Caco-2 (cell line): ENCODE data around the gene CFAP20. TPM values are rescaled to one million over a fixed set of nuclear protein-coding genes. Genes with fewer than 3 reads are reported as not detected.

Experiments used
- BruUV-seq: library from RNA; stranded (reverse); fragments of 400-500 nt; replicated peaks from 2 replicates; lab custom pipeline; 2021; lab: Mats Ljungman, UMichigan
- CTCF ChIA-PET: fragments of 300-600 bp; sonication (Branson Sonifier 250); formaldehyde crosslinking; loops from one replicate; lab custom pipeline; 2022; ENCODE audit warnings: antibody characterized with exemption; lab: Charles Lee
- POLR2A ChIA-PET: fragments of 300-600 bp; sonication (Branson Sonifier 250); formaldehyde crosslinking; loops from one replicate; lab custom pipeline; 2022; ENCODE audit warnings: antibody characterized with exemption; lab: Charles Lee
- DNase-seq, 2 experiments: peaks; one replicate each; pipeline versions ENCODE4 v3.0.0 to v3.0.0-alpha.2; 2020 to 2022
- H3K27me3 ChIP-seq: replicated peaks from 2 replicates; pipeline ENCODE4 v1.6.0; 2011; ENCODE audit warnings: low read length; ENCODE audit not compliant: control insufficient read depth, insufficient read depth
- H3K36me3 ChIP-seq: 2 replicates; pipeline ENCODE4 v1.5.1; 2011; ENCODE audit warnings: low read length; ENCODE audit not compliant: control insufficient read depth, insufficient read depth
- H3K4me1 ChIP-seq: fragments of 250-450 bp; sonication (Bioruptor Pico); 2 replicates; pipeline ENCODE4 v1.5.1; 2020; ENCODE audit warnings: mild to moderate bottlenecking
- H3K4me3 ChIP-seq: 2 replicates; pipeline ENCODE4 v1.5.1; 2011; ENCODE audit warnings: low read depth, mild to moderate bottlenecking, control low read depth, low read length
- H3K9me3 ChIP-seq: fragments of 250-450 bp; sonication (Bioruptor Pico); 2 replicates; pipeline ENCODE4 v1.5.1; 2020; ENCODE audit warnings: mild to moderate bottlenecking, moderate library complexity
- H3K27ac Mint-ChIP-seq: one replicate; pipeline ENCODE4 v1.8.0; 2022; ENCODE audit warnings: mixed read lengths; ENCODE audit not compliant: unreplicated experiment
- H3K27me3 Mint-ChIP-seq: one replicate; pipeline ENCODE4 v1.8.0; 2022; ENCODE audit warnings: mixed read lengths; ENCODE audit not compliant: insufficient read depth, unreplicated experiment
- H3K36me3 Mint-ChIP-seq: one replicate; pipeline ENCODE4 v1.8.0; 2022; ENCODE audit warnings: mild to moderate bottlenecking, mixed read lengths; ENCODE audit not compliant: insufficient read depth, unreplicated experiment
- H3K4me1 Mint-ChIP-seq: one replicate; pipeline ENCODE4 v1.8.0; 2022; ENCODE audit warnings: low read depth, mixed read lengths; ENCODE audit not compliant: unreplicated experiment
- H3K4me3 Mint-ChIP-seq: one replicate; pipeline ENCODE4 v1.8.0; 2022; ENCODE audit warnings: mild to moderate bottlenecking, moderate library complexity, mixed read lengths; ENCODE audit not compliant: unreplicated experiment
- H3K9me3 Mint-ChIP-seq: one replicate; pipeline ENCODE4 v1.8.0; 2022; ENCODE audit warnings: mixed read lengths; ENCODE audit not compliant: unreplicated experiment
- CTCF ChIP-seq, 2 experiments: fragments of 200-600 bp in 1 of 2; IDR thresholded peaks; 1 replicate in 1 of 2; 2 replicates in 1 of 2; pipeline versions ENCODE4 v1.5.1 to v1.8.0; 2011 to 2022; ENCODE audit warnings: antibody characterized with exemption in 1 of 2, control low read depth in 1 of 2, inconsistent platforms in 1 of 2, low read depth in 1 of 2, low read length in 1 of 2, mild to moderate bottlenecking in 1 of 2, moderate library complexity in 1 of 2; ENCODE audit not compliant: insufficient read depth in 1 of 2, severe bottlenecking in 1 of 2, unreplicated experiment in 1 of 2
- intact Hi-C: fragments of 100-400 bp; cut with micrococcal nuclease; formaldehyde crosslinking; loops from one replicate; pipeline ENCODE4 v1.10.0; 2022; ENCODE audit not compliant: unreplicated experiment
- total RNA-seq: library from RNA; stranded (reverse); gene quantifications from 2 replicates; pipeline ENCODE4 v1.2.3, GENCODE V29; 2022

Gene CFAP20
- total RNA-seq, 1 experiment from 2014 or later = 73.2 TPM

- no peaks in the 10 kb centered on the region for H3K27me3 ChIP-seq
- no peak overlapping the region for H3K27ac Mint-ChIP-seq
- BruUV-seq = no TSS peak
- H3K4me1 Mint-ChIP-seq = no peaks in the 10 kb centered on the region
- no peak overlapping the region for H3K4me3 Mint-ChIP-seq
- H3K27me3 Mint-ChIP-seq = no peaks in the 10 kb centered on the region
- no peak for TF ChIP-seq CTCF (IDR thresholded peaks at IDR 0.05; ENCODE audit: insufficient read depth in 1 of 2, low read depth in 1 of 2, low read length in 1 of 2, severe bottlenecking in 1 of 2, unreplicated experiment in 1 of 2)
- no peaks in the 10 kb centered on the region for H3K9me3 Mint-ChIP-seq
- intact Hi-C loops = no loop called here
- CTCF ChIA-PET = no interaction called here
- DNase-seq = no peak
- H3K4me3 ChIP-seq = no peak overlapping the region
- no peaks in the 10 kb centered on the region for H3K36me3 ChIP-seq
- POLR2A ChIA-PET = no interaction called here
- H3K9me3 ChIP-seq = no peaks in the 10 kb centered on the region
- peaks cover 17% of the 10 kb centered on the region for H3K36me3 Mint-ChIP-seq
- peaks cover 11% of the 10 kb centered on the region for H3K4me1 ChIP-seq
Measured at GRCh38 chr16:58155839-58156238, 26.7 kb upstream of the CFAP20 start.

- Histone ChIP-seq H3K27me3 (no peaks in the 10 kb centered on the region), H3K4me3 (no peak overlapping the region), H3K9me3 (no peaks in the 10 kb centered on the region), H3K36me3 (no peaks in the 10 kb centered on the region), H3K4me1 (peaks cover 11% of the 10 kb centered on the region)
- Mint-ChIP-seq H3K4me3 (no peak overlapping the region), H3K36me3 (peaks cover 7% of the 10 kb centered on the region), H3K4me1 (no peaks in the 10 kb centered on the region), H3K9me3 (no peaks in the 10 kb centered on the region), H3K27me3 (no peaks in the 10 kb centered on the region), H3K27ac (no peak overlapping the region)
- ChIA-PET CTCF (interaction anchor here (0.6 kb wide), 1 partner anchor 181 kb away, joined by 6 read pairs; no protein-coding TSS in a partner anchor), POLR2A (interaction anchor here (0.6 kb wide), 1 partner anchor 156 kb away, joined by 4 read pairs; no protein-coding TSS in a partner anchor)
- no TSS peak for BruUV-seq
- TF ChIP-seq CTCF (IDR thresholded peaks at IDR 0.05; ENCODE audit: insufficient read depth in 1 of 2, low read depth in 1 of 2, low read length in 1 of 2, severe bottlenecking in 1 of 2, unreplicated experiment in 1 of 2) = no peak
- intact Hi-C loops = no loop called here
- DNase-seq = no peak
Measured at GRCh38 chr16:58154345-58154744, 25.2 kb upstream of the CFAP20 start.

GRCh38 chr16:58152246-58152868, 23.2 kb upstream of the CFAP20 start:
- Histone ChIP-seq H3K27me3 (no peaks in the 10 kb centered on the region), H3K4me3 (no peak overlapping the region), H3K9me3 (no peaks in the 10 kb centered on the region), H3K36me3 (no peaks in the 10 kb centered on the region), H3K4me1 (peaks cover 11% of the 10 kb centered on the region)
- peak overlapping the region; percentile 32 for H3K27ac Mint-ChIP-seq
- H3K9me3 Mint-ChIP-seq = no peaks in the 10 kb centered on the region
- TF ChIP-seq CTCF (IDR thresholded peaks at IDR 0.05; ENCODE audit: insufficient read depth in 1 of 2, low read depth in 1 of 2, low read length in 1 of 2, severe bottlenecking in 1 of 2, unreplicated experiment in 1 of 2) = no peak
- no TSS peak for BruUV-seq
- no peaks in the 10 kb centered on the region for H3K27me3 Mint-ChIP-seq
- no peaks in the 10 kb centered on the region for H3K36me3 Mint-ChIP-seq
- intact Hi-C loops = loop anchor here (1.0 kb wide), 1 partner anchor 23 kb away; the partner anchor contains the start of gene CFAP20
- peak in 1 of 2 experiments; percentile 35 for DNase-seq
- H3K4me3 Mint-ChIP-seq = no peak overlapping the region
- CTCF ChIA-PET = interaction anchor here (1.2 kb wide), 1 partner anchor 30 kb away, joined by 11 read pairs; no protein-coding TSS in a partner anchor
- POLR2A ChIA-PET = interaction anchor here (1.2 kb wide), 1 partner anchor 23 kb away, joined by 17 read pairs; the partner anchor contains the start of gene CFAP20
- H3K4me1 Mint-ChIP-seq = no peaks in the 10 kb centered on the region
